ENCODE measurements around the gene TSPEAR.

TSPEAR gene

GRCh38 chr21:44615466-44615865 is 95.9 kb downstream of the TSPEAR start:
- no peak for TF ChIP-seq CTCF (IDR thresholded peaks at IDR 0.05)

DNA sequence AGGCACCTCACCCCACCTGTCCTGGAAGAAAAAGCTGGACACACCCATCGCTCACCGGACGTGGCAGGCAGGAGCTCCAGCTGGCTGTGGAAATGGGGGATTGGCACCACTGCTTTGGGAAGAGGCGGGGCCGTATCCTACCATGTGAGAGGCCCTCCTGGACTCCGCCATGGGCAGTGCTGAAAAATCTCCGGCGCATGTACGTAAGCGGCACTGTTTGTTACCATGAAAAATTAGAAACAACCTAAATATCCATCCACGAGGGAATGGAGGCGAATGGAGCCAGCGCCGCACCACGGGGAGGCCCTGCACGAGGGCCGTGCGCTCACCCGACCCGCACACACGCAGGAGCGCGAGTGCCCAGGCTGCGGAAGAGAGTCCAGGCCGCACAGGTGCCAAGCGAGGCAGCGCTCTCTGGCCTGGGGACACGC is 96.4 kb downstream of the TSPEAR start:
- TF ChIP-seq CTCF (IDR thresholded peaks at IDR 0.05): no peak

DNA sequence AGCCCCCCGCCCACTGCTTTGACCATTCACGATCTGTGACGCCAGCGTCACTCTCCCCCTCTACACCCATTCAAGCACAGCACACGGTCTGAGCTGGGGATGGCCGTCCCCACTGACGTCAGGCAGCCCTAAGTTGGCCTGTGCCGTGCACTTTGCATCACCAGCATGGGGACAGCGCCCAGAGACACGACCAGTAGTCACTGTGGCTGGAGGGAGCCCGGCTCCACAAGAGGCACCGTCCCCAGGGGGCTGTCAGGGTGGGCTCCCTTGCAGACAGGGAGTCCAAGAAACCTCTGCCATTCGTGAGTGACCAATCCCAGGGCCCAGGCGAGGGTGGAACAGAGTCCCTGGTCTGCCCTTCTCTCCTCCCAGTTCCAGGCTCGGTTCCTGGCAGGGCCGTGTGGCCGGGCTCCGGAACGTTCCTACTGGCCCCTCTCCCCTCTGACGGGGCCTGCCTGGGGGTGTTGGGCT is 97.2 kb downstream of the TSPEAR start:
- no peak for TF ChIP-seq CTCF (IDR thresholded peaks at IDR 0.05)

GRCh38 chr21:44613386-44614155 is 97.8 kb downstream of the TSPEAR start:
- no peak for TF ChIP-seq CTCF (IDR thresholded peaks at IDR 0.05)

- TF ChIP-seq CTCF (IDR thresholded peaks at IDR 0.05): no peak
These were observed 98.6 kb downstream of the TSPEAR start for GRCh38 chr21:44612669-44613229.

DNA sequence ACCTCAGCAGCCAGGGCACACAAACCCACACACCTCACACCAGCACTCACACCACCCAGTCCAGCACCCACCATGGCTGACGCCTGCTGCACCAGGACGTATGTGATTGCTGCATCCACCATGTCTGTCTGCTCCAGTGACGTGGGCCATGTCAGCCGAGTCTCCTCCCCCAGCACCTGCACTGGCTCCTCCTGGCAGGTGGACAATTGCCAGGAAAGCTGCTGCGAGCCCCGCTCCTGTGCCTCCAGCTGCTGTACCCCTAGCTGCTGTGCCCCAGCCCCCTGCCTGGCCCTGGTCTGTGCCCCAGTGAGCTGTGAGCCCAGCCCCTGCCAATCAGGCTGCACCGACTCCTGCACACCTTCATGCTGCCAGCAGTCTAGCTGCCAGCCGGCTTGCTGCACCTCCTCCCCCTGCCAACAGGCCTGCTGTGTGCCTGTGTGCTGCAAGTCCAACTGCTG is 99.3 kb downstream of the TSPEAR start, which contains the start of gene KRTAP10-8:
TSS of gene KRTAP10-8 (plus strand) at position 51 of the 458 bp plus-strand sequence. CDS start at position 73, 22 bp downstream.
- no peak for TF ChIP-seq CTCF (IDR thresholded peaks at IDR 0.05)

GRCh38 chr21:44611551-44611950 is 99.8 kb downstream of the TSPEAR start:
- TF ChIP-seq CTCF (IDR thresholded peaks at IDR 0.05): no peak

Measured in LNCAP (cell line).